GM21825 (cell line): ENCODE measurements around the gene ZNF558.

Source experiments
- ATAC-seq: cut with Tn5 transposase; IDR thresholded peaks from one replicate; pipeline ENCODE4 v1.9.1; 2021; ENCODE audit warnings: mild to moderate bottlenecking, moderate library complexity; ENCODE audit not compliant: unreplicated experiment

The ZNF558 gene

GRCh38 chr19:8832132-8833021 is at the start of gene ZNF558, which contains the start of gene MBD3L1:
ZNF558 (minus strand) TSS chr19:8832304; CDS start chr19:8822659, 9,645 bp downstream.
MBD3L1 (plus strand) TSS chr19:8832377; CDS start chr19:8842679, 10,302 bp downstream.
- ATAC-seq, result peak; percentile 82

GRCh38 chr19:8881512-8881911 is 49.4 kb upstream of the ZNF558 start:
- ATAC-seq, result no peak

- no peak for ATAC-seq
These were observed 48.9 kb upstream of the ZNF558 start for GRCh38 chr19:8880868-8881488.

GRCh38 chr19:8877854-8878705 is 46.0 kb upstream of the ZNF558 start:
- no peak for ATAC-seq

GRCh38 chr19:8866344-8866743 is 34.2 kb upstream of the ZNF558 start:
- ATAC-seq, result no peak

DNA sequence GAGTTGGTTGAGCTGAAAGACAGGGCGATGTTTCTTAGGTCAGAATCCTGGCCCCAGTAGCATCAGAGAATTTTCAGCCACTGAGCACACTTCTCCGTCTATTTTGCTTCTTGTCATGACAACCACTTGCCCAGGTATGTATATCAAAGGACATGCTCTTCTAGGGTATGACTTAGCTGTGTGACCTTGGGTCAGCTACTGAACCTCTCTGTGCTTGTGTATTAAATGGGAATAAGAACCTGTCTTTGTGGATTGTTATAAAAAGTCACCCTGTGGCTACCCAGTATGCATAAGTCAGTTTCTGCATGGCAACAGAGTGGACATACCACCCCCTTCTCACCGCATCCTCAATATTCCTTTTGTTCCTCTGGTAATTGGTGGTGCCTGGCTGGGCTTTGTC is 26.2 kb upstream of the ZNF558 start:
- ATAC-seq, result no peak

GRCh38 chr19:8850488-8850887 is 18.4 kb upstream of the ZNF558 start:
- no peak for ATAC-seq

GRCh38 chr19:8849232-8849631 is 17.1 kb upstream of the ZNF558 start:
- no peak for ATAC-seq

DNA sequence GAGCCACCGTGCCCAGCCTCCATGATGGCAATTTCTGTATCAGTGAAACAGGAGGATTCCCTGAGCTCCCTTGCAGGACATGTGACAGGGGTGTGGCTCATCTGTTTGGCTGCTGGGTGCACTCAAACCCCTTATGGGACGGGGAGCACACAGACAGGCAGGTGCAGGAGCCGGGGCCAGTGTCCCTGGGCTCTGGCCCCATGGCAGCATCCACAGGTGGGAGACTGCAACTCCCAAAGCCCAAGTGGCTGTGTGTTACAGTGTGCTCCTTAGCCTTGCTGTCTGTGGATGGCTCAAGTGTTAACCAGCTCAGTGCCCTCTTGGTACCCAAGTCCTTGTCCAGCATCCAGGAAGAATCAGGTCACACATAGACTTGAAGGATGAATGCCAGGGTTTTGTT is 14.7 kb upstream of the ZNF558 start:
- ATAC-seq, result no peak

DNA sequence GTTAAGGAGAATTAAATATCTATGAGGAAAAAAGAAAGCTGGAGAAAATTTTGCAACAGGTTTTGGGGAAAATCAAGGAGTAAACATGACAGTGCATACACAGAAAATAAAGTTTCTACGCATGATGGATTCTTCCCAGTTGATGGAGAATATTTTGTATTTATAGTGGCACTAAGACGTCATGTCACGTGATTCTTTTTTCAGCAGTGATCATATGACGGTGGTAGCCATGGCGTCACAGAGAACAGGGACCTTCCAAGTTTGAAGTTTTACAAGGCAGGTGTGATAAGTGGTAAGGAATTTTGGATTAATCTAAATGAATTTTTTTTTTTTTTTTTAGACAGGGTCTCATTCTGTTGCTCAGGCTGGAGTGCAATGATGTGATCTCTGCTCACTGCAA is 8.6 kb upstream of the ZNF558 start:
- ATAC-seq, result no peak

DNA sequence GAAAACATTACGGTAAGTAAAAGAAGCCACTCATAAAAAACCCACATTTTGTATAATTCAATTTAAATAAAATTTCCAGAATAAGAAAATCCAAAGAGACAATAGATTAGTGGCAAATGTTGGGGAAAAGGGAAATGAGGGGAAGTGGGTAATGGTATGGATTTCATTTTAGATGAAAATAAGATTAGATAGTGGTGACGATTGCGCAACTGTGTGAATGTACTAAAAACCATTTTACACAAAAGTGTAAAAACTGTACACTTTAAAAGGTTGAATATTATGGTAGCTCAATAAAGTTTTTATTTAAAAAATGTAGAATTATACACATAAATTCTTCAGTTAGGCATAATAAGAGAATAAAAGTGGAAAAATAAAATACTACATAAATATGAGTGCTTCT is 3.8 kb upstream of the ZNF558 start:
- ATAC-seq, result no peak

- no peak for ATAC-seq
These were observed 3.3 kb upstream of the ZNF558 start for GRCh38 chr19:8835446-8835845.

- ATAC-seq, result no peak
These were observed 322 bp downstream of the ZNF558 start for GRCh38 chr19:8831832-8832131.

- ATAC-seq, result no peak
These were observed 731 bp downstream of the ZNF558 start for GRCh38 chr19:8831373-8831772.

DNA sequence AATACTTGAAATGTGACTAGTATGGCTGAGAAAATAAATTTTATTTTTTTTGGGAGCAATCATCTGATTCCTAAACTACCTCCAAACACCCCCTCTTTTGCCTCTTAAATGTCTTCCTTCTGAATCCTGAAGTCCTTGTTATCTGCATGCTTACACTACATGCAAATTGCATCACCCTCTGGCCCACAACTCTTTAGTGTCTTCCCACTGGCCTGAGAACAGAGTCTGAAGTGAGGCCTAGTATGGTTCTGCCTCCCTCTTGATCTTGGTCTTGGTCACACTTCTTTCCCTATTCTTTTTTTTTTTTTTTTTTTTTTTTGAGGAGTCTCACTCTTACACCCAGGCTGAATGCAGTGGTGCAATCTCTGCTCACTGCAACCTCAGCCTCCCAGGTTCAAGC is 4.8 kb downstream of the ZNF558 start:
- ATAC-seq, result no peak

GRCh38 chr19:8826371-8826770 is 5.7 kb downstream of the ZNF558 start:
- no peak for ATAC-seq

DNA sequence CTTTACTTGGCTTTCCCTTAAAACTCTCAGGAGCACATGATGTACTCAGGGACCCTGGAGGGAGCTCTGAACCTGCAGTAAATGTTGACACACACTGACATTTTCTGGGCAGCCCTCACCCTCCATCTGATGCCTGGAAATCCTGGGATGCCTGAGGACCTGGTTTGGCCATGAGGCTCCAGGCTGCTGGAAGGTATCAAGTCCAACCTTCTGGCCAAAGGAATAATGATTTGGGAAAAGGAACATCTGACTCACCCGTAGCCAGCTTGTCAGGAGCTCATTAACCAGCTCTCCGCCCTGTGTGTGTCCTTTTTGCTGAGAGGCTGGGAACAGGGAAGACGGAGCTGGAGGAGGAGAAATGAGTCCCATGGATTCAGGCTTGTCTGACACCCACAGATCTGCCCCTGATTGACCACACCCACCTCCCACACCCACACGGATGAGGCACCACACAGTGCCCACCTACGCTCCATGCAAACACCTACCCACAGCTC is 10.3 kb downstream of the ZNF558 start:
- ATAC-seq, result no peak

DNA sequence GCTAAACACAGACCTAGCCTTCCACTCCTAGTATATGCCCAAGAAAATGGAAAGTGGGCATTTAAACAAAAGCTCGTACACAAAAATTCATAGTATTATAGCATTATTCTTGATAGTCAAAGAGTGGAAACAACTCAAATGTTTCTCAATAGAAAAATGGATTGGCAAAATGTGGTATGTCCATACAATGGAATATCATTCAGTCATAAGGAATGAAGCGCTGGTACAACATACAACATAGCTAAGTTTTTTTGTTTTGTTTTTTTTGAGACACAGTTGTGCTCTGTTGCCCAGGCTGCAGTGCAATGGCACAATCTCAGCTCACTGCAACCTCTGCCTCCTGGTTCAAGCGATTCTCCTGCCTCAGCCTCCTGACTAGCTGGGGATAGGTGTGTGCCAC is 11.9 kb downstream of the ZNF558 start:
- ATAC-seq, result no peak

- no peak for ATAC-seq
These were observed 16.3 kb downstream of the ZNF558 start for GRCh38 chr19:8815780-8816179.

DNA sequence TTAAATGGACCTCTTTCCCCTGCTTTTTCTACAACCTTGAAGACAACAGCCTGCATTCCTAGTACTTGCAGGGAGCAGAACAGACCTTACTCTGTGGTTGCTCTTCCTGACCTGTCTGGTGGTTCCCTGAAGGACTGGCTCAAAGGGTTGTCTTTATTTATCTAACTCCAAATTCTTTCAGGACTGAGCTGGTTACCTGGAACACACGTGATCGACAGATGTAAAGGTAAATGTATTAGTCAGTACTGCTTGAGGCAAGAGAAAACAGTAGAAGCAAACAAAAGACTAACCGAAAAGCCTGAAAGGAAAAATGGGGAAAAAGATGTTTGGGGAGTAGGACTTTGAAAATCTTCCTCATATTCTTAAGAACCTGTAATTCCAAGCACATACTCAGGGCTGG is 17.9 kb downstream of the ZNF558 start:
- no peak for ATAC-seq
